Measurements from ENCODE around the gene EPHB2.

DNA sequence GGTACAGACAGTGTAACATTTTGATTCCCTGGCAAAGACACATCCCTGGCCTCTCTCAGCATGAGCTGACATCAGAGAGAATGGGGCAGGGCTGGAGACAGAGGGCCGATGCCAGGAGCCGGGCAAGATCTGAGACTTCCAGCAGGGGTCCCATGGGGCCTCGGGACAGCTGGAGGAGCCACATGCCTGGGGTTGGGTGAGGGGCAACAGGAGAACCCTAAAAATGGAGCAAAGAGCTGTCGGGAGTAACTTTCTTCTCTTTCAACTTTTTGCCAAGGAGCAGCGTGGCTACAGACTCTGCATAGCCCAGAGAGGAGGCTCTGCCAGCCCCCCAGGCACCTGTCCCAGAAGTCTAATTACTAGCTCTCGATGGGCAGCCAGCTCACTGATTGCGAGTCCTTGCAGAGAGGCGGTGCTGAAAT lies 131.2 kb downstream of the EPHB2 start:
- TF ChIP-seq, protein P1, sequence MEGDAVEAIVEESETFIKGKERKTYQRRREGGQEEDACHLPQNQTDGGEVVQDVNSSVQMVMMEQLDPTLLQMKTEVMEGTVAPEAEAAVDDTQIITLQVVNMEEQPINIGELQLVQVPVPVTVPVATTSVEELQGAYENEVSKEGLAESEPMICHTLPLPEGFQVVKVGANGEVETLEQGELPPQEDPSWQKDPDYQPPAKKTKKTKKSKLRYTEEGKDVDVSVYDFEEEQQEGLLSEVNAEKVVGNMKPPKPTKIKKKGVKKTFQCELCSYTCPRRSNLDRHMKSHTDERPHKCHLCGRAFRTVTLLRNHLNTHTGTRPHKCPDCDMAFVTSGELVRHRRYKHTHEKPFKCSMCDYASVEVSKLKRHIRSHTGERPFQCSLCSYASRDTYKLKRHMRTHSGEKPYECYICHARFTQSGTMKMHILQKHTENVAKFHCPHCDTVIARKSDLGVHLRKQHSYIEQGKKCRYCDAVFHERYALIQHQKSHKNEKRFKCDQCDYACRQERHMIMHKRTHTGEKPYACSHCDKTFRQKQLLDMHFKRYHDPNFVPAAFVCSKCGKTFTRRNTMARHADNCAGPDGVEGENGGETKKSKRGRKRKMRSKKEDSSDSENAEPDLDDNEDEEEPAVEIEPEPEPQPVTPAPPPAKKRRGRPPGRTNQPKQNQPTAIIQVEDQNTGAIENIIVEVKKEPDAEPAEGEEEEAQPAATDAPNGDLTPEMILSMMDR (IDR thresholded peaks at IDR 0.05) = no peak
- TF ChIP-seq POLR2A (IDR thresholded peaks at IDR 0.05) = no peak
